ENCODE measurements around the gene FGF19. TPM values are rescaled to one million over a fixed set of nuclear protein-coding genes. Genes with fewer than 3 reads are reported as not detected.

The FGF19 gene
- total RNA-seq, 6 donors from 2014 or later = 0.23 to 0.24 TPM; not detected in 4

DNA sequence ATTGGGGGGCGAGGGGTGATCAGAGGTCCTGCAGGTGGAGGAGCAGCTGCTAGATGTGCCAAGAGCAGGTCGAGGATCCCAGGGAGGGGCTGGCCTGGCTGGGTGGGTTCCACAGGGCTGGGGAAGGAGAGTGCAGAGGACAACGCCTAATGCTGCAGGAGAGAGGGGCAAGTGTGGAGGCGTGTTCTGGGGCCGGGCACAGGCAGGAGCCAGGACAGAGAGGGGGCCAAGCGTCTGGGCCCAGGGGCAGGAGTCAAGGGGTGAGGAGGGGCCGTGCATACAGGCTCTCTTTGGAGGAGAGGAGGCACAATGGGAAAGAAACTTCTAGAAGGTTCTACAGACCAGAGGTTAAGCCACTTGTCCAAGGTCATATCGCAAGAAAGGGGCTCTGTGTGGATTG is 26.7 kb upstream of the FGF19 start:
- H3K4me3 ChIP-seq = no peak overlapping the region
- no peak overlapping the region for H3K27ac ChIP-seq
- TF ChIP-seq POLR2A (IDR thresholded peaks at IDR 0.05) = no peak
- no peak for TF ChIP-seq POLR2AphosphoS5 (IDR thresholded peaks at IDR 0.05)
- no peak for TF ChIP-seq EP300 (IDR thresholded peaks at IDR 0.05)
- TF ChIP-seq, protein P1, sequence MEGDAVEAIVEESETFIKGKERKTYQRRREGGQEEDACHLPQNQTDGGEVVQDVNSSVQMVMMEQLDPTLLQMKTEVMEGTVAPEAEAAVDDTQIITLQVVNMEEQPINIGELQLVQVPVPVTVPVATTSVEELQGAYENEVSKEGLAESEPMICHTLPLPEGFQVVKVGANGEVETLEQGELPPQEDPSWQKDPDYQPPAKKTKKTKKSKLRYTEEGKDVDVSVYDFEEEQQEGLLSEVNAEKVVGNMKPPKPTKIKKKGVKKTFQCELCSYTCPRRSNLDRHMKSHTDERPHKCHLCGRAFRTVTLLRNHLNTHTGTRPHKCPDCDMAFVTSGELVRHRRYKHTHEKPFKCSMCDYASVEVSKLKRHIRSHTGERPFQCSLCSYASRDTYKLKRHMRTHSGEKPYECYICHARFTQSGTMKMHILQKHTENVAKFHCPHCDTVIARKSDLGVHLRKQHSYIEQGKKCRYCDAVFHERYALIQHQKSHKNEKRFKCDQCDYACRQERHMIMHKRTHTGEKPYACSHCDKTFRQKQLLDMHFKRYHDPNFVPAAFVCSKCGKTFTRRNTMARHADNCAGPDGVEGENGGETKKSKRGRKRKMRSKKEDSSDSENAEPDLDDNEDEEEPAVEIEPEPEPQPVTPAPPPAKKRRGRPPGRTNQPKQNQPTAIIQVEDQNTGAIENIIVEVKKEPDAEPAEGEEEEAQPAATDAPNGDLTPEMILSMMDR (IDR thresholded peaks at IDR 0.05) = no peak
- H3K27me3 ChIP-seq = no peaks in the 10 kb centered on the region
- ATAC-seq (ENCODE audit: low FRiP score in 2 of 2) = no peak
- 74 to 78% methylated on average over 8 of the region's 8 CpGs for WGBS, 2 donors
- peaks cover 6 to 13% (median 12%) of the 10 kb centered on the region in 4 donors for H3K9me3 ChIP-seq
- H3K4me1 ChIP-seq = no peaks in the 10 kb centered on the region
- H3K36me3 ChIP-seq = no peaks in the 10 kb centered on the region
- no peak for DNase-seq

DNA sequence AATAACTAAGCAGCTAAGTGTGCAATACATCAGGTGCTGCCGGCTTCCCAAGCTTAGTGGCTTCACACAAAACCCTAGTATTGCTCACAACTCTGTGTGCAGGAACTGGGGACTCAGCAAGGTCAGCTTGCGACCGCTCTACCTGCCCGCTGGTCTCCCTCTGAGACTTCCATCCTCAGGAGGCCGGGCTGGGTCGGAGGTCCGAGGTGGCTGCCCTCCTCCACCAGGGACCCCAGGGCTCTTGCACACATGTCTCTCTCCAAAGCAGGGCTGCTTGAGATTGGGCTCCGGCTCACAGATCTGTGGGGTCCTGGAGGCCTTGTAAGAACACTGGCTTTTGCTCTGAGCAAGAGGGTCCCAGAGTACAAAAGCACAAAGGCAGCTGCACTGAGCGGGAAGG is 25.4 kb upstream of the FGF19 start:
- Histone ChIP-seq H3K4me3 (no peak overlapping the region), H3K9me3 (peaks cover 4 to 5% (median 5%) of the 10 kb centered on the region in 4 donors), H3K4me1 (no peaks in the 10 kb centered on the region), H3K36me3 (no peaks in the 10 kb centered on the region), H3K27ac (no peak overlapping the region), H3K27me3 (no peaks in the 10 kb centered on the region)
- DNase-seq (no peak), ATAC-seq (ENCODE audit: low FRiP score in 2 of 2) (no peak)
- TF ChIP-seq EP300 (IDR thresholded peaks at IDR 0.05) (no peak), POLR2AphosphoS5 (IDR thresholded peaks at IDR 0.05) (no peak), POLR2A (IDR thresholded peaks at IDR 0.05) (no peak)
- TF ChIP-seq, protein P1 (IDR thresholded peaks at IDR 0.05) = no peak
- WGBS, 2 donors = 86 to 87% methylated on average over 3 to 9 of the region's 9 CpGs

DNA sequence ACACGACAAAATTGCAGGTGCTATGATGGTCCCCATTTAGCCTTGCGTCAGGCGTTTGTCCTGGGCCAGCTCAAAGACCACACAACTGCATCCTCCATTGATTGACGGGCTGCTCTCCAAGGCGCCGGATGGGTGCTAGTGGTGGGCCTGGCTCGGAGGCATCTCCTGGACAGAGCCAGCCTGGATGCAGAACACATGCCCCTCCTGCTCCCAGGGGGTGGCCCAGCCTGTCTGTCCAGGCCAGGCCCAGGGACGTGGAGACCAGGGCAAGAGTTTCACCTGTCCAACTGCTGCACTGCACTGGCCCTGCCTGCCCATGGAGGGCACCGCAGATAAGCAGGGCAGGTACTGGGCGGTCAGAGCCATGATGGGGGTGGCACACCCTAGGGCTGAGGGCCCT is 23.4 kb upstream of the FGF19 start:
- H3K9me3 ChIP-seq = no peaks in the 10 kb centered on the region
- no peaks in the 10 kb centered on the region for H3K27me3 ChIP-seq
- H3K4me1 ChIP-seq = no peaks in the 10 kb centered on the region
- H3K4me3 ChIP-seq = no peak overlapping the region
- H3K36me3 ChIP-seq = no peaks in the 10 kb centered on the region
- no peak for DNase-seq
- WGBS, 2 donors = 87 to 100% methylated on average over 2 to 10 of the region's 10 CpGs
- H3K27ac ChIP-seq = no peak overlapping the region
- TF ChIP-seq POLR2A (IDR thresholded peaks at IDR 0.05) = no peak
- TF ChIP-seq POLR2AphosphoS5 (IDR thresholded peaks at IDR 0.05) = no peak
- no peak for TF ChIP-seq EP300 (IDR thresholded peaks at IDR 0.05)
- ATAC-seq (ENCODE audit: low FRiP score in 2 of 2) = no peak

DNA sequence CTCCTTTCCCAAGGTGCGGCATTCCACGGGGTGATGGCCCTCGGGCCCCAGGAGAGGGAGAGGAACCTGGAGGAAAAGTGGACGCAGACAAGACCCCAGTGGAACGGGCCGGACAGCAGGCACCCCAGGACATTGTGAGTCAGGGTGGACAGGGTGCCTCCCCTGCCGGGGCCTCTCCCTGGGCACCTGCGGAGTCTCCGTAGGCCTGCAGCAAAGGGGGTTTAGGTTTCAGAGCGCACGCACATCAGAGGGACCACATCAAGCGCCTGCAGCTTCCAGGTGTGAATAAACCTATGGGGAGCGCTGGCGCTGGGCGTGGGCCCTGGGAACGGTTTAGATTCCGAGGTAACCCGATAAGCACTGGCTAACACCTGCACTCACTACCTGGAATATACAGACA is 22.7 kb upstream of the FGF19 start:
- TF ChIP-seq, protein P1 (IDR thresholded peaks at IDR 0.05) = no peak
- TF ChIP-seq POLR2A (IDR thresholded peaks at IDR 0.05) (no peak), EP300 (IDR thresholded peaks at IDR 0.05) (no peak), POLR2AphosphoS5 (IDR thresholded peaks at IDR 0.05) (no peak)
- Histone ChIP-seq H3K27ac (no peak overlapping the region), H3K36me3 (no peaks in the 10 kb centered on the region), H3K4me1 (no peaks in the 10 kb centered on the region), H3K4me3 (no peak overlapping the region), H3K27me3 (peaks cover 0 to 6% (median 0%) of the 10 kb centered on the region in 4 donors), H3K9me3 (no peaks in the 10 kb centered on the region)
- ATAC-seq (ENCODE audit: low FRiP score in 2 of 2) (no peak), DNase-seq (no peak)
- 68 to 72% methylated on average over 9 to 18 of the region's 18 CpGs for WGBS, 2 donors

DNA sequence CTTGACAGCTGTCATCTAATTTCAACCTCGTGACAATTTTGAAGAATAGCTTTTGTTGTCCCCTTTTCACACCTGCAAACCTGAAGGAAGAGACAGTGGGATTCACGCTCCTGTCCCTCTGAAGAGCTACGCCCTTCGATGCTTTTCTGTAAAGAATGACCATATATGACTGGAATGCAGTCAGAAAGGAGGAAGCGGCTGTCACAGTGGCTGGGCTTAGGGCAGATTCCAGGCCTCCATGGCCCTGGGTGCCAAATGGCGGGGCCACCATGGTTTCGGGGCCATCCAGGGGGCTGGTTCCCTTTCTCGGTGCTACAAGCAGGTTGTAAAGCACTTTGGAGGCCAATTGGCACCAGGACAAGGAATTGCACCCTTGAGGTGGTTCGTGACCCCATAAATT is 22.2 kb upstream of the FGF19 start:
- TF ChIP-seq POLR2AphosphoS5 (IDR thresholded peaks at IDR 0.05) = no peak
- no peak for TF ChIP-seq EP300 (IDR thresholded peaks at IDR 0.05)
- TF ChIP-seq POLR2A (IDR thresholded peaks at IDR 0.05) = no peak
- TF ChIP-seq, protein P1 (IDR thresholded peaks at IDR 0.05) = no peak
- no peak for DNase-seq
- ATAC-seq (ENCODE audit: low FRiP score in 2 of 2) = no peak
- no peaks in the 10 kb centered on the region for H3K4me1 ChIP-seq
- 58 to 63% methylated on average over 6 to 9 of the region's 9 CpGs for WGBS, 2 donors
- H3K4me3 ChIP-seq = no peak overlapping the region
- no peaks in the 10 kb centered on the region for H3K36me3 ChIP-seq
- no peak overlapping the region for H3K27ac ChIP-seq
- no peaks in the 10 kb centered on the region for H3K9me3 ChIP-seq
- H3K27me3 ChIP-seq = peaks cover 0 to 6% (median 0%) of the 10 kb centered on the region in 4 donors
